HG03342 (cell line): ENCODE data around the gene ZC2HC1C.
"Not testable (repeated sequence)": the region's sequence is repeated elsewhere in the genome, so short reads cannot be mapped to it uniquely, and the experiment has no call there.

Source experiments
- ATAC-seq: cut with Tn5 transposase; IDR thresholded peaks from one replicate; pipeline ENCODE4 v1.9.1; 2021; ENCODE audit warnings: mild to moderate bottlenecking, moderate library complexity; ENCODE audit not compliant: unreplicated experiment

The ZC2HC1C gene

GRCh38 chr14:75090353-75090752 lies 20.9 kb downstream of the ZC2HC1C start:
- ATAC-seq = no peak

- ATAC-seq = no peak
Observed at GRCh38 chr14:75091251-75091650, 21.8 kb downstream of the ZC2HC1C start.

GRCh38 chr14:75092698-75093097 lies 23.3 kb downstream of the ZC2HC1C start:
- no peak for ATAC-seq

GRCh38 chr14:75094896-75095295 lies 25.5 kb downstream of the ZC2HC1C start:
- ATAC-seq = no peak

- ATAC-seq = no peak
Observed at GRCh38 chr14:75095690-75096089, 26.2 kb downstream of the ZC2HC1C start.

DNA sequence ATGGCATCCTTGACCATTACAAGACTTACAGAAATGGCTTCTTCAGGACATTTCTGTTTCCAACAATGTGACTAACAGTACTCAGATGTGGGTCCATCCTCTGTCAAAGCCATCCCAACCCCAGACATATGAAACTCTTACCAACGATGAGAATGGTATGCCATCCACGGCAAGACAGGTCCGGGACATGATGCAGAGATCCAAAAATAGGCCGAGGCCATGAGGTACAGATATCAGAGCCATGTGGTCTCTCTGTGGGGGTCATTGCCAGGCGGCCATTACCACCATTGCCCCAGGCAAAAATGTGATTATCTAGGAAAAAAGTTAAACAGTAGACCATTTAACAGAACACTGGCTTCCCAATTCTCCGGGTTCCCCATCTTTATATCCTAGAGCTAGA lies 27.5 kb downstream of the ZC2HC1C start:
- ATAC-seq = no peak

DNA sequence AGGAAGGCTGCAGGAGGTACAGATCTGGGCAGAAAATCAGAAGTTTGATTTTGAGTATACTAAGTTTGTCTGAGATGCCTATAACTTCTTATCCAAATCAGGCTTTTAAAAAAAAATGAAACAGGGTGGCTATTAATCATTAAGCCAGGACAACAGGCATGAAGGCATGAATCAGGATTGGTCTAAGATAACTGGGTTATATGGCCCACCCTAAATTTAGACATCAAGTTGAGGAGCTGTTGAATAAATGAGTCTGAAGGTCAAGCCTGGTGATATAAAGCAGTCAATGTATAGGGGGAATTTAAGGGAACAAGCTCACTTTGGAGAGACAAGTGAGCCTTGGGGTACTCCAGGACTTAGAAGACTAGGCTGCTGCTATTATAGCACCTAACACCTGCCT lies 28.8 kb downstream of the ZC2HC1C start:
- ATAC-seq = no peak

GRCh38 chr14:75098682-75099081 lies 29.2 kb downstream of the ZC2HC1C start:
- no peak for ATAC-seq

- ATAC-seq = no peak
Observed at GRCh38 chr14:75101491-75101890, 32.0 kb downstream of the ZC2HC1C start.

DNA sequence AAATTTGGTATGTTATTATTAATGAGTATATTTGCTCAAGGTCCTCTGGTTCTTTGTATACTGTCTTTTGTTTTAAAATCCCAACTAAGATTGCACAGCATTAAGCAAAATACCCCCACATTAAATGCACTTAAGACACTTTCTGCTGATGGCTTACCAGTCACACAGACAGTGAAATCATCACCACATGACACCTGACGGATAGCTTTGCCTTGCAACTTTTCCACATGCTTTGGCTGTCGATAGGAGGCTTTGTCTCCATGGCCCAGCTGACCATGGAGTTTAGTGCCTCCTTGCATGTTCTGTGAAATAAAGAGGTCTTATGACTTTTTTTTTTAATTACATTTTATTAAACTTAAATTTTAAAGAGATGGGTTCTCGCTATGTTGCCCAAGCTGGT lies 37.7 kb downstream of the ZC2HC1C start:
- no peak for ATAC-seq

DNA sequence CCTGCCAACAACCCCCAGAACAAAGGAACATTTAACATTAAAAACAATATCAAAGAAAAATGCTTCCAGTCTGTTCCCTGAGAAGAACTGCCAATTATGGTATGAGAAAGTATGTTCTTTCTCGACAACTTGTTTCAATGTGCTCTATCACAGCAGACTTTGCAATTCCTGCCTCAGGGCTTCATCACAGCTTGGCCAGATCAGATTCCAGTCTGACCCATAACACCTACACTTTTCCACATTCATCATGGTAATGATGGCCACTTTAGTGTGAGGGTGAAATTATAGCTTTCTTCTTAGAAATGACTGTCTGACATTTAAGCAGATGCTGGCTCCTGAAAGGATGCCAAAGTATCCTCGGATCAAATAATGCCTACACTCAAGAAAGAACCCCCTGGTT lies 40.4 kb downstream of the ZC2HC1C start:
- ATAC-seq = no peak

GRCh38 chr14:75113932-75114539 lies 44.6 kb downstream of the ZC2HC1C start:
- no peak for ATAC-seq

DNA sequence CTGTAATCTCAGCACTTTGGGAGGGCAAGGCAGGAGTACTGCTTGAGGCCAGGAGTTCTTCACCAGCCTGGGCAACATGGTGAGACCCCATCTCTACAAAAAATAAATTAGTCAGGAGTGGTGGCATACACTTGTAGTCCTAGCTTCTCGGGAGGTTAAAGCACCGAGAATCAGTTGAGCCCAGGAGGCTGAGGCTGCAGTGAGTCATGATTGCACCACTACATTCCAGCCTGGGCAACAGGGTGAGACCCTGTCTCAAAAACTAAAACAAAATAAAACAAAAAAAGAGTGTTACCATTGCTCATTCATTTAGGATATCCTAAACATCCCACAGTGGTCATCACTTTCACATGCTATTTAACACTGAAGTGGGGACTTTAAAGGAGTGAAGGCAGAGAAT lies 49.6 kb downstream of the ZC2HC1C start:
- no peak for ATAC-seq

- ATAC-seq = no peak
Observed at GRCh38 chr14:75120541-75121291, 51.3 kb downstream of the ZC2HC1C start.

DNA sequence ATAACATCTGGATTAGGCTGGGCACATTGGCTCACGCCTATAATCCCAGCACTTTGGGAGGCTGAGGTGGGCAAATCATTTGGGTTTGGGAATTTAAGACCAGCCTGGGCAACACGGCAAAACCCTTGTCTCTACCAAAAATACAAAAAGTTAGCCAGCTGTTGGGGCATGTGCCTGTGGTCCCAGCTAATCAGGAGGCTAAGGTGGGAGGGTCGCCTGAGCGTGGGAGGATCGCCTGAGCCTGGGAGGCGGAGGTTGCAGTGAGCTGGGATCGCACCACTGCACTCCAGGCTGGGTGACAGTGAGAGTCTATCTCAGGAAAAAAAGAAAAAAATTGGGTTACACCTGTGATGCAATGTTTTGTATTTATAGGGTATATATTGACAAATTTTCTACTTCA lies 52.1 kb downstream of the ZC2HC1C start:
- no peak for ATAC-seq

DNA sequence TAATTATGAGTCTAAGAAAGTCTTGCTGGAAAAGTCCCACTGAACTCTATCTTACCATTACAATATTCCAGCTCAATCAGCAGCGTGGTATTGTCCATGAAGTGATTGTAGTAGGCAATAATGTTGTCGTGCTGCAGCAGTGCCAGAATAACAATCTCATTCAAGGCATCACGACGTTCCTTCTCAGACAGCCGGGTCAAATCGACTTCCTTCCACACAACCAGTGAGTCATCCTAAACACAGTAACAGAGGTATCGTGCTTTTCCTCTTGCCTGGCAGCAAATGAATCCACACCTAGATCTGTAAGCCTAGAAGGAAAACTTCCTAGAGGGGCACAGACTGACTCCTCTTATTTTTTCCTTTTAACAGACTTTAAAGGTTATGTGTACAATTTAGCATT lies 54.5 kb downstream of the ZC2HC1C start:
- no peak for ATAC-seq

GRCh38 chr14:75125617-75126016 lies 56.2 kb downstream of the ZC2HC1C start:
- no peak for ATAC-seq

DNA sequence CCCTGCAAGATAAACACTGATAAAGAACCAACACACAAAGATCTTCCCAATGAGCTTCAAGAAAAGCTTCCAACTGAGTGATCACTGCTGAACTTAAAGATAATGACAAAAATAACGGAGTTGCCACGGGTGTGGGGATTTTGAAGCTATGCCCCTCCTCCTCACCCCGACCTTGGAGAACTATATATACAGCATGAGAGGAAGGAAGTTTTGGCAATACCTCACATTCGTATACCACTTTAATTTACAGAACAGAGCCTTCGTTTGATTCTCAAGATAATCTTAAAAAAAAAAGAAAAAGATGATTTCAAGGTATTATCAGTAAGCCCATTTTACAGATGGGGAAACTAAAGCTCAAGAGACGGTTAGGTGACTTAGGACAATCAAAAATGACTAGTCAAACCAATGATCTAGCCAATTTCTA lies 56.7 kb downstream of the ZC2HC1C start:
- ATAC-seq = no peak

- peak; percentile 84 for ATAC-seq
Observed at GRCh38 chr14:75126679-75127473, 57.4 kb downstream of the ZC2HC1C start, which contains the start of gene NEK9. TSS of gene NEK9 (minus strand) at chr14:75127048. CDS start at chr14:75126921, 127 bp downstream.

DNA sequence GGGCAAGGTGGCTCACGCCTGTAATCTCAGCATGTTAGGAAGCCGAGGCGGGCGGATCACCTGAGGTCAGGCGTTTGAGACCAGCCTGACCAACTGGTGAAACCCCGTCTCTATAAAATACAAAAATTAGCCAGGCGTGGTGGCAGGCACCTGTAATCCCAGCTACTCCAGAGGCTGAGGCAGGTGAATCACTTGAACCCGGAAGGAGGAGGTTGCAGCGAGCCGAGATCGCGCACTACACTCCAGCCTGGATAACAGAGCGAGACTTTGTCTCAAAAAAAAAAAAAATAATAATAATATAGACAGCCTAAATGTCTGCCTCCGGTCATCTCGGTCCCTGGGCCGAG lies 58.0 kb downstream of the ZC2HC1C start:
- ATAC-seq = not testable (repeated sequence)

DNA sequence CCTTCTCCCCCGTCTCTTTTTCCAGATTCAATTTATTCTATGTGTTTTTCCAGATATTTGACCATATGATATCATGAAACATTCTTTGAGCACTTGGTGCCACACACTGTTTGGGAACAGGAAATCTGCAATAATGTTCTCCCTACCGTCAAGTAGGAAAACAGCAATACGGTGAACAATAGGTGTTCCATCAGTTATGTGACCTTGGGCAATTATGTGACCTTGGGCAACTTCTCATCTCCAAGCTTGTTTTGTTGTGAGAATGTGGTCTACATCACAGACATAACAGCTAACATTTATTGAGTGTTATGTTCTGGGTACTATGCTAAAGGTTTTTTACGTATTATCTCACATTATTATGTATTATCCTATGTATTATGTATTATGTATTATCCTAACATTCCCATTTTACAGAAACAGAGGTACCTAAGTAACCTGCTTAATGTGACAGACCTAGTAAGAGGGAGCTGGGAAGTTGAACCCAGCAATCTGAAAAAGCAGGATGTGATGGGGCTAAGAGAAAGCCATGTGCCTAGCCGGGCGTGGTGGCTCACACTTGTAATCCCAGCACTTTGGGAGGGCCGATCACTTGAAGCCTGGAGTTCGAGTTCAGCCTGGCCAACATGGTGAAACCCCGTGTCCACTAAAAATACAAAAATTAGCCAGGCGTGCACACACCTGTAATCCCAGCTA lies 58.6 kb downstream of the ZC2HC1C start:
- no peak for ATAC-seq
